GM18505 (cell line): ENCODE results near the gene KPNA1.

Experiments
- ATAC-seq: cut with Tn5 transposase; IDR thresholded peaks from one replicate; pipeline ENCODE4 v1.9.1; 2021; ENCODE audit not compliant: unreplicated experiment
- POLR2A ChIP-seq: IDR thresholded peaks from 4 replicates; pipeline ENCODE4 v1.6.1; 2011; ENCODE audit warnings: borderline replicate concordance; ENCODE audit not compliant: insufficient read depth, insufficient read length; ENCODE audit errors: extremely low read depth

KPNA1 gene

DNA sequence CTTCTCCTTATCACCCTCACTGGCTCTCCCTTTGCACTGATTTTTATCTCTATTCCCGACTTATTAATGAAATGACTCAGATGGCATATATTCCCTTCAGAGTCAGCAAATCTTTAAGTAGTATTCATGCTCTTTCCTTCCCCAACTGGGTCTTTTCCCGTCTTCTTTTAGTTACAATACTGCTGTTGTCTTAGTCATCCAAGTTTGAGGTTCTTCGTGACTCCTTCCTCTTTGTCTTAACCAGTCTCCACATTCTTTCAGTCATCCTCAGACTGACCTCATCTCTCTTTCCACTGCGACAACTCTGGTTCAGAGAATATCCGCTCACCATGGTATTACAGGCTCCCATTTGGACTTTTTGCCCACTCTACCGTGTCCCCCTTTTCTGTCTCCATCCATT lies 111.2 kb downstream of the KPNA1 start:
- no peak for TF ChIP-seq POLR2A
- no peak for ATAC-seq

GRCh38 chr3:122398920-122399319 lies 115.8 kb downstream of the KPNA1 start:
- no peak for TF ChIP-seq POLR2A
- ATAC-seq = no peak

DNA sequence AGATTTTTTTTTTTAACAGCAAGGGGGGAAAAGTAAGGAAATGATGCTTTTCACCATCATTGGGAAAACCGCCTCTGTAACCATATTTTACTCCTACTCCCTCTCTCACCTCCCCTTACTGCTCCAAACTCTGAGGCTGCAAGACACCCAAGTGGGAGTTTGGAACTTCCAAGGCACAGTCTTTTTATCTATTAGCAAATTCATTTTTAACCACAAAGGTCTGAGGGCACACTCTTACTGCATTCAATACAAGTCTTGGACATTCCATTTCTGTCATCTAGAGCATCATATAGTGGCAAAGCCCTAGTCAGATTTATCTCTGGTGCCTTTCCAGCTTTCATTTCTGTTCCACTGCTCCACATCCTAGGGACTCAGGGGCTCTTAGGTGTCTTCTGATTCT lies 117.5 kb downstream of the KPNA1 start:
- ATAC-seq = no peak

DNA sequence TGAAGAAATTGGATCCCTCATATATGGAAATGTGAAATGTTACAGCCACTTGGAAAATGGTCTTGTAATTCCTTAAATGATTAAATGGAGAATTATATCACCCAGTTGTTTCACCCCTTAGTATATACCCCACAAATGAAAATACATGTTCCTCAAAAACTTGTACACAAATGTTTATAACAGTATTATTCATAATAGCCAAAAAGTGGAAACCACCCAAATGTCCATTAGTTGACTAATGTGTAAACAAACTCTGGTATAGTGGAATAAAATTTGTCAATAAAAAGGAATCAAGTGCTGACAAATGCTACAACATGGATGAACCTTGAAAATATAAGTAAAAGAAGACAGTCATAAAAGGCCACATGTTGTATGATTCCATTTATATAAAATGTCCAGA lies 118.2 kb downstream of the KPNA1 start:
- no peak for TF ChIP-seq POLR2A
- ATAC-seq = no peak

More for the DNA sequence above, 117.5 kb downstream of the KPNA1 start:
- TF ChIP-seq POLR2A = no peak

DNA sequence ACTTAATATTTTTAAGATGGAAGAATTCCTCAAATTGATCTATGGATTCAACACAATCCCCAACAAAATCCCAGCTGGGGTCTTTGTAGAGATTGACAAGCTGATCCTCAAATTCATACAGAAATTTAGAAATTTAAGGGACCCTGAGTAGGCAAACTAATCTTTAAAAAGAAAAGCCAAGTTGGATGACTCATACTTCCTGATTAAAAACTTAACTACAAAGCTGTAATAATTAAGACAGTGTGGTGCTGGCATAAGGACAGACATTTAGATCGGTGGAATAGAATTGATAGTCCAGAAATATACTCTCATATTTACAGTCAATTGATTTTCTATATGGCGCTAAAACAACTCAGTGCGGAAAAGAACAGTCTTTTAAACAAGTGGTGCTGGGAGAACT lies 119.2 kb downstream of the KPNA1 start:
- no peak for TF ChIP-seq POLR2A
- no peak for ATAC-seq

DNA sequence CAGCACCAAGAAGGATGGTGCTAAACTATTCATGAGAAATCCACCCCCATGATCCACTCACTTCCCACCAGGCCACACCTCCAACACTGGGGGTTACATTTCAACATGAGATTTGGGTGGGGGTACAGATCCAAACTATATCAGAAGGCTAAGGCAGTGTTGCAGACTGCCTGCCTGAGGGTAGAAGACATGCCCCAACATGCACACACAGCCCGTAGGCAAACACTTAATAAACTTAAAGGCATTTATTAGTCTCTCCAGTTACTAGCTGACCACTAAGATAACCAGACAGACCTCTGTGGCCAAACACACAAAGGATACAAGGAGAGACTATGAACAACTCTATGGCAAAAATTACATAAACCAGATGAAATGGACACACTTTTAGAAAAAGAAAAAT lies 120.6 kb downstream of the KPNA1 start:
- no peak for ATAC-seq
- TF ChIP-seq POLR2A = no peak

- no peak for TF ChIP-seq POLR2A
- ATAC-seq = no peak
Observed at GRCh38 chr3:122392868-122393844, 121.6 kb downstream of the KPNA1 start.

GRCh38 chr3:122391681-122392446 lies 122.9 kb downstream of the KPNA1 start:
- ATAC-seq = no peak
- TF ChIP-seq POLR2A = no peak

DNA sequence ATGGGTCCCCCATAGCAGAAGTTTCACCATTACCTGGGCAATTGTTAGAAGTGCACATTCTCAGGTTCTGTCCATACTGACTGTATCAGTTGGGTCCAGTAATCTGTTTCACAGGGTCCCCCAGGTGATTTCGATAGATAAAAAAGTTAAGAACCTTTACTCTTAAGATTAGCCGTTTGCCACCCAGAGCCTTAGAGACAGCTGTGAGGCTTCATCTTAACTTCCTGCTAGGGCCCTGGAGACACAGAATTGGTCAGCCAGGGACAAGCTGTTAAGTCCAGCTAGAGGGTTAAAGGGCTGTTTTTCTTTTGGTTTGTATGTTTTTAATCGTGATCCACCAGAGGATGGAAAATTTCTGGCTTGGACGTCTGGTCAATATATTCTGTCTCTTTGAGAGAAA lies 124.1 kb downstream of the KPNA1 start:
- TF ChIP-seq POLR2A = no peak
- ATAC-seq = no peak

DNA sequence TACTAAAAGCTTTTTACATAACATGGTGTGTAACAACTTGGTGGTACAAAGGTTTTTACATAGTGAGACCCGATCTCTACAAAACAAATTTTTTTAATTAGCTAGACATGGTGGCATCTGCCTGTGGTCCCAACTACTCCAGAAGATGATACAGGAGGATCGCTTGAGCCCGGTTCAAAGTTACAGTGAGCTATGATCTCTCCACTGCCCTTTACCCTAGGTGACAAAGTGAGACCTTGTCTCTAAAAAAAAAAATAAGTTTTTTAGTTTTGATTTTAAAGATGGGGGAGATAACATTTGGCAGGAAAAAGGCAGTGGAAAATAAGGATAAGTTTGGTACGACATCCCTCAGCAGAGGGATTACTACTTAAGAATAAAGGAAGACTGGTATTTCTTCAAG lies 124.8 kb downstream of the KPNA1 start:
- TF ChIP-seq POLR2A = no peak
- no peak for ATAC-seq

GRCh38 chr3:122389197-122389596 lies 125.5 kb downstream of the KPNA1 start:
- TF ChIP-seq POLR2A = no peak
- no peak for ATAC-seq

- ATAC-seq = no peak
- TF ChIP-seq POLR2A = no peak
Observed at GRCh38 chr3:122387709-122388108, 127.0 kb downstream of the KPNA1 start.

DNA sequence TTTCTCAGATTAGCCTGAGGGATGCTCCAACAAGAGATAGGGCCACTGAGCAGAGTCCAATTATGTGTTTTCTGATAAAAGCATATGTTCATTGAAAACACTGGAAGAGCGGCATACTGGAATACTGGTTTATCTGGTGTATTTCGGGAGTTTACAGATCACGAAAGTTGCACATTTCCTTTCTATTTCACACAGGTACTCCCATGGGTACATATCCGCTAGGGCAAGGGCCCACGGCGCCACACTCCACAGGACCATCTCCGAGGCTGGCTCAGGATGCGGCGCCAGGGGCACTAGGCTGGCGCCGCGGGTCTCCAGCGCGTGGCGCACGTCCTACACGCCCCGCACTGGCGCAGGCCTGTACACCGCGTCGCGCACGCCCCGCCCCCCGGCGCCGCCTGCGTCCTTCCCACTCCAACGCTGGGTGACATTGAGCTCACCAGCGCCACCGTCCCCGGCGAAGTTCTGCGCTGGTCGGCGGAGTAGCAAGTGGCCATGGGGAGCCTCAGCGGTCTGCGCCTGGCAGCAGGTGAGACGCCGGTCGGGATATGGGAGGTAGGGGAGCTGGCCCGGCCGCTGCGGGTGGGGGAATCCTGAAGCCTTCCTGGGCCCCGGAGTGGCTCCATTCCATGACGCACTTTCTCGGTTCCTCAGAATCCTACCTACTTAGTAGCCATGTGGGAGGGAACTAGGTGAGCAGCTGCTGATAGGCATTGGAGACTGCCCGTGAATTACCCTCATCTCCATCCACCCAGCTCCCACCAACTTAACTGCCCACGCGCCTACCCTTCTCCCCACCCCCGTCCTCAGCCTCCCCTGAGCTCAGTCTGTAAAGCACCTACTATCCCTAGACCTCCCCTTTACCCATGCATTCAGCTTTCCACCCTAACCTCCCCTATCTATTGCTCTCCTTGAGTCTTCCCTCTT lies 130.7 kb downstream of the KPNA1 start, which contains the start of gene FAM162A:
TSS of gene FAM162A (plus strand) at position 412 of the 927 bp plus-strand sequence. CDS start at position 496, 84 bp downstream.
- TF ChIP-seq POLR2A = peak; percentile 94
- peak; percentile 91 for ATAC-seq
